SK-N-SH (cell line): ENCODE results near the gene MAP4K1.

ENCODE experiments used
- CTCF ChIP-seq: fragments of 200-600 bp; sonication (generic); IDR thresholded peaks from 2 replicates; pipeline ENCODE4 v1.6.1; 2017; ENCODE audit warnings: antibody characterized with exemption, mild to moderate bottlenecking, moderate library complexity
- FOXM1 ChIP-seq: IDR thresholded peaks from 2 replicates; pipeline ENCODE4 v1.4.0; 2012; ENCODE audit warnings: low read depth, mild to moderate bottlenecking
- POLR2AphosphoS5 ChIP-seq: IDR thresholded peaks from 2 replicates; pipeline ENCODE4 v1.6.1; 2012; ENCODE audit warnings: low read depth, low read length
- SIN3A ChIP-seq: IDR thresholded peaks from 2 replicates; pipeline ENCODE4 v1.6.1; 2012; ENCODE audit warnings: low read depth, mild to moderate bottlenecking, low read length, moderate library complexity, borderline replicate concordance
- SMC3 ChIP-seq: IDR thresholded peaks from 2 replicates; pipeline ENCODE4 v1.6.1; 2012; ENCODE audit warnings: low read depth, low read length, improper control_type of control experiment
- YY1 ChIP-seq: IDR thresholded peaks from 2 replicates; pipeline ENCODE4 v1.4.0; 2012; ENCODE audit warnings: low read depth, mild to moderate bottlenecking

- no peak for TF ChIP-seq CTCF
- no peak for TF ChIP-seq POLR2AphosphoS5
- no peak for TF ChIP-seq FOXM1
- TF ChIP-seq SIN3A = no peak
- no peak for TF ChIP-seq SMC3
- TF ChIP-seq YY1 = no peak
These were observed 66.3 kb downstream of the MAP4K1 start for GRCh38 chr19:38551450-38551813.
